Spleen (tissue), 7 donors: Measurements from ENCODE around the gene IRGC.

ENCODE experiments used
- POLR2A ChIP-seq, 3 donors: fragments of 450-650 bp; IDR thresholded peaks; one replicate each; pipeline ENCODE4 v1.5.1; 2017; ENCODE audit warnings: antibody characterized with exemption in 3 of 3, mild to moderate bottlenecking in 1 of 3
- POLR2AphosphoS5 ChIP-seq, 3 donors: sonication (generic); formaldehyde crosslinking; IDR thresholded peaks; one replicate each; pipeline ENCODE4 v1.5.1; 2017; ENCODE audit warnings: antibody characterized with exemption in 3 of 3
- TF ChIP-seq, protein P1 (sequence below), 11 experiments: fragments of 200-600 bp in 7 of 11; fragments of 450-650 bp in 4 of 11; sonication (generic) in 4 of 11; IDR thresholded peaks in 8 of 11; conservative IDR thresholded peaks in 3 of 11; 1 replicate in 7 of 11; 2 replicates in 4 of 11; pipeline versions ENCODE4 v1.4.0 to v1.8.0; 2016 to 2021; ENCODE audit warnings: antibody characterized with exemption in 11 of 11, inconsistent platforms in 4 of 11, mild to moderate bottlenecking in 1 of 11
- donor health status: DM: no; HTN: no; CAD: no; lungs with moderate emphysema.
- donor health status: DM: no; HTN: no; CAD: no.
- donor health status: DM: no; HTN: no; CAD: no.

DNA sequence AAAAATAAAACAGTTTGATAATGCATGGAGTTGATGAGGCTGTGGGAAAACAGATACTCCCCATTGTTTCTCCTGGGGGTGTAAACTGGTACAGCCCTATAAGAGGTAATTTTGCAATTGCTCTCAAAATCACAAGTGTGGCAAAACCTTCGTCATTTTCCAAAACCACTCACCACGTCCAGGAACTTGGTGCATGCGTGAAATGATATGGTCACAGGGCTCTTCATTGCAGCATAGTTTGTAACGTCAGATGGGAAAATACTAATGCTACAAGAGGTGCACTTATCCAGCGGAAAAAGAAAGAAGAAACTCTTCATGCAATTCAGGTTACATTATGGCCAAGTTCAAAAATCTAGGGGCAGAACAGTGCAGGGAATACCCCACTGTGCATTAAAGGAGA lies 34.1 kb upstream of the IRGC start:
- TF ChIP-seq, protein P1, sequence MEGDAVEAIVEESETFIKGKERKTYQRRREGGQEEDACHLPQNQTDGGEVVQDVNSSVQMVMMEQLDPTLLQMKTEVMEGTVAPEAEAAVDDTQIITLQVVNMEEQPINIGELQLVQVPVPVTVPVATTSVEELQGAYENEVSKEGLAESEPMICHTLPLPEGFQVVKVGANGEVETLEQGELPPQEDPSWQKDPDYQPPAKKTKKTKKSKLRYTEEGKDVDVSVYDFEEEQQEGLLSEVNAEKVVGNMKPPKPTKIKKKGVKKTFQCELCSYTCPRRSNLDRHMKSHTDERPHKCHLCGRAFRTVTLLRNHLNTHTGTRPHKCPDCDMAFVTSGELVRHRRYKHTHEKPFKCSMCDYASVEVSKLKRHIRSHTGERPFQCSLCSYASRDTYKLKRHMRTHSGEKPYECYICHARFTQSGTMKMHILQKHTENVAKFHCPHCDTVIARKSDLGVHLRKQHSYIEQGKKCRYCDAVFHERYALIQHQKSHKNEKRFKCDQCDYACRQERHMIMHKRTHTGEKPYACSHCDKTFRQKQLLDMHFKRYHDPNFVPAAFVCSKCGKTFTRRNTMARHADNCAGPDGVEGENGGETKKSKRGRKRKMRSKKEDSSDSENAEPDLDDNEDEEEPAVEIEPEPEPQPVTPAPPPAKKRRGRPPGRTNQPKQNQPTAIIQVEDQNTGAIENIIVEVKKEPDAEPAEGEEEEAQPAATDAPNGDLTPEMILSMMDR (IDR thresholded peaks at IDR 0.05 in 8 of 11, conservative IDR thresholded peaks at IDR 0.05 in 3 of 11) = no peak
- TF ChIP-seq POLR2A (IDR thresholded peaks at IDR 0.05) (no peak), POLR2AphosphoS5 (IDR thresholded peaks at IDR 0.05) (peak in 1 of 3 donors; percentile 14)
